ENCODE results near the gene MAPK8IP2.

Gene MAPK8IP2

GRCh38 chr22:50626850-50627641 is 26.5 kb downstream of the MAPK8IP2 start (continued):
- TF ChIP-seq KLF1 (tag by site-specific recombination; IDR thresholded peaks at IDR 0.05) (peak; percentile 80), SP2 (tag by site-specific recombination; IDR thresholded peaks at IDR 0.05) (peak; percentile 66), ZNF777 (tag by site-specific recombination; IDR thresholded peaks at IDR 0.05; ENCODE audit: borderline replicate concordance) (no peak), ZSCAN16 (tag by site-specific recombination; IDR thresholded peaks at IDR 0.05) (no peak), ZNF664 (tag by site-specific recombination; IDR thresholded peaks at IDR 0.05) (no peak), ZNF19 (tag by site-specific recombination; IDR thresholded peaks at IDR 0.05; ENCODE audit: low read depth) (no peak), ZSCAN23 (tag by site-specific recombination; IDR thresholded peaks at IDR 0.05) (no peak), KLF10 (tag by site-specific recombination; IDR thresholded peaks at IDR 0.05) (no peak; the same call in 1 of the 2 replicates), ZNF302 (tag by site-specific recombination; IDR thresholded peaks at IDR 0.05; ENCODE audit: low read depth) (no peak), ZBTB8A (tag by site-specific recombination; IDR thresholded peaks at IDR 0.05) (0 out of 2 replicates have a peak, but pooled peaks have one; percentile 43), ZNF37A (tag by site-specific recombination; IDR thresholded peaks at IDR 0.05) (no peak)
- TF ChIP-seq, protein P1, sequence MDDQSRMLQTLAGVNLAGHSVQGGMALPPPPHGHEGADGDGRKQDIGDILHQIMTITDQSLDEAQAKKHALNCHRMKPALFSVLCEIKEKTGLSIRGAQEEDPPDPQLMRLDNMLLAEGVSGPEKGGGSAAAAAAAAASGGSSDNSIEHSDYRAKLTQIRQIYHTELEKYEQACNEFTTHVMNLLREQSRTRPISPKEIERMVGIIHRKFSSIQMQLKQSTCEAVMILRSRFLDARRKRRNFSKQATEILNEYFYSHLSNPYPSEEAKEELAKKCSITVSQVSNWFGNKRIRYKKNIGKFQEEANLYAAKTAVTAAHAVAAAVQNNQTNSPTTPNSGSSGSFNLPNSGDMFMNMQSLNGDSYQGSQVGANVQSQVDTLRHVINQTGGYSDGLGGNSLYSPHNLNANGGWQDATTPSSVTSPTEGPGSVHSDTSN (CRISPR knock-in tag; IDR thresholded peaks at IDR 0.05): peak; percentile 56; the same call in 1 of the 2 replicates
- TF ChIP-seq, protein P2, sequence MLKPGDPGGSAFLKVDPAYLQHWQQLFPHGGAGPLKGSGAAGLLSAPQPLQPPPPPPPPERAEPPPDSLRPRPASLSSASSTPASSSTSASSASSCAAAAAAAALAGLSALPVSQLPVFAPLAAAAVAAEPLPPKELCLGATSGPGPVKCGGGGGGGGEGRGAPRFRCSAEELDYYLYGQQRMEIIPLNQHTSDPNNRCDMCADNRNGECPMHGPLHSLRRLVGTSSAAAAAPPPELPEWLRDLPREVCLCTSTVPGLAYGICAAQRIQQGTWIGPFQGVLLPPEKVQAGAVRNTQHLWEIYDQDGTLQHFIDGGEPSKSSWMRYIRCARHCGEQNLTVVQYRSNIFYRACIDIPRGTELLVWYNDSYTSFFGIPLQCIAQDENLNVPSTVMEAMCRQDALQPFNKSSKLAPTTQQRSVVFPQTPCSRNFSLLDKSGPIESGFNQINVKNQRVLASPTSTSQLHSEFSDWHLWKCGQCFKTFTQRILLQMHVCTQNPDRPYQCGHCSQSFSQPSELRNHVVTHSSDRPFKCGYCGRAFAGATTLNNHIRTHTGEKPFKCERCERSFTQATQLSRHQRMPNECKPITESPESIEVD (tag by site-specific recombination; IDR thresholded peaks at IDR 0.05): no peak

GRCh38 chr22:50627642-50628542 is 27.3 kb downstream of the MAPK8IP2 start, which contains the start of gene ARSA:
TSS of gene ARSA (minus strand) at chr22:50628152. CDS start at chr22:50627779, 373 bp downstream.
- no peaks in the 10 kb centered on the region for H3K9me3 ChIP-seq (ENCODE audit: control insufficient read depth, insufficient read depth, low read depth, low read length)
- peak within 1 kb of the TSS; percentile 71 for H3K4me3 ChIP-seq (ENCODE audit: low read depth, low read length)
- peaks cover 0 to 11% of the 10 kb centered on the region in 2 experiments; a peak in 1 of 3 replicates for H3K36me3 ChIP-seq (ENCODE audit: control insufficient read depth in 2 of 2, insufficient read depth in 1 of 2, low read length in 2 of 2)
- H3K27ac ChIP-seq (ENCODE audit: extremely low read depth, low read depth, low read length): peak within 1 kb of the TSS; percentile 73; the same call in 1 of the 2 replicates
- no peaks in the 10 kb centered on the region; the same call in 1 of the 2 replicates for H3K4me1 ChIP-seq (ENCODE audit: control insufficient read depth, insufficient read depth, low read length)
- ChIA-PET POLR2A (interaction anchor here (0.7 to 1.6 kb wide), 7 partner anchors 9 to 120 kb away, joined by 3 to 8 read pairs (median 3); partner anchors contain the start of genes LMF2, NCAPH2 and SYCE3), CTCF (interaction anchor here (0.7 to 1.5 kb wide), 6 partner anchors 13 to 147 kb away, joined by 3 to 4 read pairs (median 3); no protein-coding TSS in a partner anchor)
- no peak for TF ChIP-seq ZNF561 (tag by site-specific recombination; IDR thresholded peaks at IDR 0.05; ENCODE audit: borderline replicate concordance)
- peak; percentile 14; the same call in 1 of the 2 replicates for TF ChIP-seq SP2 (tag by site-specific recombination; IDR thresholded peaks at IDR 0.05)
- TF ChIP-seq, protein P3, sequence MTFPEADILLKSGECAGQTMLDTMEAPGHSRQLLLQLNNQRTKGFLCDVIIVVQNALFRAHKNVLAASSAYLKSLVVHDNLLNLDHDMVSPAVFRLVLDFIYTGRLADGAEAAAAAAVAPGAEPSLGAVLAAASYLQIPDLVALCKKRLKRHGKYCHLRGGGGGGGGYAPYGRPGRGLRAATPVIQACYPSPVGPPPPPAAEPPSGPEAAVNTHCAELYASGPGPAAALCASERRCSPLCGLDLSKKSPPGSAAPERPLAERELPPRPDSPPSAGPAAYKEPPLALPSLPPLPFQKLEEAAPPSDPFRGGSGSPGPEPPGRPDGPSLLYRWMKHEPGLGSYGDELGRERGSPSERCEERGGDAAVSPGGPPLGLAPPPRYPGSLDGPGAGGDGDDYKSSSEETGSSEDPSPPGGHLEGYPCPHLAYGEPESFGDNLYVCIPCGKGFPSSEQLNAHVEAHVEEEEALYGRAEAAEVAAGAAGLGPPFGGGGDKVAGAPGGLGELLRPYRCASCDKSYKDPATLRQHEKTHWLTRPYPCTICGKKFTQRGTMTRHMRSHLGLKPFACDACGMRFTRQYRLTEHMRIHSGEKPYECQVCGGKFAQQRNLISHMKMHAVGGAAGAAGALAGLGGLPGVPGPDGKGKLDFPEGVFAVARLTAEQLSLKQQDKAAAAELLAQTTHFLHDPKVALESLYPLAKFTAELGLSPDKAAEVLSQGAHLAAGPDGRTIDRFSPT (tag by site-specific recombination; IDR thresholded peaks at IDR 0.05): 0 out of 2 replicates have a peak, but pooled peaks have one; percentile 34
- no peak for TF ChIP-seq ZNF202 (tag by site-specific recombination; IDR thresholded peaks at IDR 0.05; ENCODE audit: borderline replicate concordance)
- TF ChIP-seq ZNF274 (IDR thresholded peaks at IDR 0.05; ENCODE audit: low read length): no peak
- TF ChIP-seq ZNF274 (tag by site-specific recombination; IDR thresholded peaks at IDR 0.05; ENCODE audit: borderline replicate concordance): no peak
- no peak for TF ChIP-seq ZIC2 (tag by site-specific recombination; IDR thresholded peaks at IDR 0.05)
- peak; percentile 58; the same call in 1 of the 2 replicates for TF ChIP-seq BCL11B (tag by site-specific recombination; IDR thresholded peaks at IDR 0.05; ENCODE audit: low read depth)
- TF ChIP-seq KLF9 (tag by site-specific recombination; IDR thresholded peaks at IDR 0.05; ENCODE audit: low read depth): peak; percentile 51
- peak; percentile 24; the same call in 1 of the 2 replicates for TF ChIP-seq ZNF341 (tag by site-specific recombination; IDR thresholded peaks at IDR 0.05; ENCODE audit: low read depth)
- 0 out of 2 replicates have a peak, but pooled peaks have one; percentile 46 for TF ChIP-seq KLF10 (tag by site-specific recombination; IDR thresholded peaks at IDR 0.05)
- no peak for TF ChIP-seq ZNF140 (tag by site-specific recombination; IDR thresholded peaks at IDR 0.05)
- peak; percentile 81 for TF ChIP-seq ZBTB8A (tag by site-specific recombination; IDR thresholded peaks at IDR 0.05)
- TF ChIP-seq, protein P4, sequence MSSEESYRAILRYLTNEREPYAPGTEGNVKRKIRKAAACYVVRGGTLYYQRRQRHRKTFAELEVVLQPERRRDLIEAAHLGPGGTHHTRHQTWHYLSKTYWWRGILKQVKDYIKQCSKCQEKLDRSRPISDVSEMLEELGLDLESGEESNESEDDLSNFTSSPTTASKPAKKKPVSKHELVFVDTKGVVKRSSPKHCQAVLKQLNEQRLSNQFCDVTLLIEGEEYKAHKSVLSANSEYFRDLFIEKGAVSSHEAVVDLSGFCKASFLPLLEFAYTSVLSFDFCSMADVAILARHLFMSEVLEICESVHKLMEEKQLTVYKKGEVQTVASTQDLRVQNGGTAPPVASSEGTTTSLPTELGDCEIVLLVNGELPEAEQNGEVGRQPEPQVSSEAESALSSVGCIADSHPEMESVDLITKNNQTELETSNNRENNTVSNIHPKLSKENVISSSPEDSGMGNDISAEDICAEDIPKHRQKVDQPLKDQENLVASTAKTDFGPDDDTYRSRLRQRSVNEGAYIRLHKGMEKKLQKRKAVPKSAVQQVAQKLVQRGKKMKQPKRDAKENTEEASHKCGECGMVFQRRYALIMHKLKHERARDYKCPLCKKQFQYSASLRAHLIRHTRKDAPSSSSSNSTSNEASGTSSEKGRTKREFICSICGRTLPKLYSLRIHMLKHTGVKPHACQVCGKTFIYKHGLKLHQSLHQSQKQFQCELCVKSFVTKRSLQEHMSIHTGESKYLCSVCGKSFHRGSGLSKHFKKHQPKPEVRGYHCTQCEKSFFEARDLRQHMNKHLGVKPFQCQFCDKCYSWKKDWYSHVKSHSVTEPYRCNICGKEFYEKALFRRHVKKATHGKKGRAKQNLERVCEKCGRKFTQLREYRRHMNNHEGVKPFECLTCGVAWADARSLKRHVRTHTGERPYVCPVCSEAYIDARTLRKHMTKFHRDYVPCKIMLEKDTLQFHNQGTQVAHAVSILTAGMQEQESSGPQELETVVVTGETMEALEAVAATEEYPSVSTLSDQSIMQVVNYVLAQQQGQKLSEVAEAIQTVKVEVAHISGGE (tag by site-specific recombination; conservative IDR thresholded peaks at IDR 0.05; ENCODE audit: low read depth): peak; percentile 74
